GM18907 (cell line): ENCODE data around the gene SOWAHA.
"Not testable (repeated sequence)": the region's sequence is repeated elsewhere in the genome, so short reads cannot be mapped to it uniquely, and the experiment has no call there.

ENCODE experiments used
- ATAC-seq: cut with Tn5 transposase; IDR thresholded peaks from one replicate; pipeline ENCODE4 v1.9.1; 2021; ENCODE audit warnings: mild to moderate bottlenecking, moderate library complexity; ENCODE audit not compliant: unreplicated experiment

SOWAHA gene

DNA sequence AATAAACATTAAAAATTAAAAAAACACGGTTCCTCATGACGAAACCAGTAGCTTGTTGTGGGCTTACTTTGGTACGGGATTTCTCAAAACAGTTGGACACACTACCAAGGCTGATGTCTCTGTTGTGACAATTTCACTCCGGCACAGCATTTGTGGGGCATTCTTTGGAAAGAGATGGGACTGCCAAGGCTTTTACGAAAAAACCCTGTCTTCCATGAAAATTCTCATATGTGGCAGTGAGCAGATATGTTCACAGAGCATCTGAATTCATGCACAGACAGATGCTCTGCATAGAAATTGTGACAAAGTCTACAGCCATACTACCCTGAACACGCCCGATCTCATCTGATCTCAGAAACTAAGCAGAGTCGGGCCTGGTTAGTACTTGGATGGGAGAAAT lies 35.2 kb downstream of the SOWAHA start:
- ATAC-seq, result no peak

DNA sequence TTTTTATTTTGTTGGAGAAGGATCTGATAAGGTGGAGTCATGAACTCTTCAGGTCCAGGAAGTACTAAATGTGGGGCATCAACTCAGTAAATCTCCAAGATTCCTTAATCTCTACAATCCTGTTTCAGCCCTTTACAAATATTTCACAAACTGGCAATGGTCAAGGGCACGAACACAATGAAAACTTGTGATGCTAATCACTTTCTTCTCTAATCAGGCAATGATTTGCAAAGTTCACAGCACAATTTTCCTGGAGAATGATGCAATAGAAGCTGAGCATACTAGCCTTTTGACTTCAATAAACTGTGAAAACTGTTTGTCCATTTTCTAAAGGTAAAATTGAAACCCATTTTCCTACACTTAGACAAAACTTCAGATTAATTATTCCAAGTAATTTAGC lies 36.2 kb downstream of the SOWAHA start:
- no peak for ATAC-seq

DNA sequence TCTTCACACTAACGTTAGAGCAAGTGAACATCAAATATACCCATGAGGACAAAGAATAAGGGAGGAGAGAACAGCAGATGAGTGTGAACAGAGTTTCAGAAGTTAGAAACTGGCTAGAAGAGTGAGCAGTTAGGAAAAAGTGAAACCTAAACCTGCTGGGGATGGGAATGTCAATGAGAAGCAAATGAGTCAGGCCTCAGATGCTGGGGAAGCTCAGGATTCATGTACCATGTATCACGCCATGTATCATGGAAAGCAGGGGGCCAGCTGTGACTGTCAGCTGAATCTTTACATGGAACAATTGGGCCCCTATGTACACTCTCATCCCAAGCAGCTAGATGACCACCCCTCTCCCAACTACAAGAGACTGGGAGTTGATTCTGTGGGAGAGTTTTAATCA lies 37.0 kb downstream of the SOWAHA start:
- ATAC-seq, result no peak

DNA sequence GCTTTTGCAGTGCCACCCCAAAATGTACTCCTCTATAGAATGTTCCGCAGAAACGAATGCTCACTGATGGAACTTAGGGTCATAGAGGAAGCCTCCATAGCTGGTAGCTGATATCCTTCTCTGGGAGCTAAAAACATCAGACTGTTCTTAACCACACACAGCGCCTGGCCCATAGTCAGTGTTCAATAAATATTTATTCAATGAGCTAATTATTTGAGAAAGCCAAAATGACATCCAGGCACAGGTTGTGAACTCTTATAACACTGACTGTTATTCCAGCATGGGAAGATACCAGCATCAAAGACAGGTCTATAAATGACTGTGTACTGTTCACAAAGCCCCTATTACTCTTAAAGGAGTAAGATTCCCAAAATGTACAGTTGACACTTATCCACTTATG lies 40.2 kb downstream of the SOWAHA start:
- no peak for ATAC-seq

- ATAC-seq, result no peak
Observed at GRCh38 chr5:132853790-132854189, 40.7 kb downstream of the SOWAHA start.

DNA sequence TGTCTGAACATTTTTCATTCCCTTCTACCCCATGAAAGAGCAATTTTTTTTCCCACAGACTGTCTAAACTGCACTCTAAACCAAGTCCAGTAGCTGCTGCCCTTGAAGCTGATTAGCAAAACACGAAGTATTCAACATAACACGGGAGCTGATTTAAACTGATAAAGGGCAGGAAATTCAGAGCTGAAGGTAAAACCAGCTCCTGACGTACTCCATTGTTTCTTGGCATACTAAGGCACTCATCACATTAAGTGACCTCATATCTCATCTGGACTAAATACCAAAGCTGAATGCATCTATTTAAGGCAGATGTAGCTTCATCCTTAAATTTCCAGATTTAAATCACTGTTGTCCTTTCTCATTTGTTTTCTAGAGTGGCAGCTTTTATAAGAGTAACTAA lies 41.2 kb downstream of the SOWAHA start:
- no peak for ATAC-seq

DNA sequence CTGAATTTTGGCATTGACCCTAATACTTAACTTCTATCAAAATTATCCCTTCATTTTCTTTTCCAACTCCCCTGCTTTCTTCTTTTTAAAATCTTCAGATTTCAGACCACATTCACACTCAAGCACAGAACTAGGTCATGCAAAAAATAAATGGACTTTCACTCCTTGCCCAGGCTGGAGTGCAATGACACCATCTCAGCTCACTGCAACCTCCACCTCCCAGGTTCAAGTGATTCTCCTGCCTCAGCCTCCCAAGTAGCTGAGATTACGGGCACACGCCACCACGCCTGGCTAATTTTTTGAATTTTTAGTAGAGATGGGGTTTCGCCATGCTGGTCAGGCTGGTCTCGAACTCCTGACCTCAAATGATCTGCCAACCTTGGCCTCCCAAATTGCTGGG lies 41.9 kb downstream of the SOWAHA start:
- ATAC-seq, result not testable (repeated sequence)

GRCh38 chr5:132856011-132856410 lies 42.9 kb downstream of the SOWAHA start:
- ATAC-seq, result no peak

GRCh38 chr5:132859889-132860437 lies 46.9 kb downstream of the SOWAHA start:
- ATAC-seq, result no peak

DNA sequence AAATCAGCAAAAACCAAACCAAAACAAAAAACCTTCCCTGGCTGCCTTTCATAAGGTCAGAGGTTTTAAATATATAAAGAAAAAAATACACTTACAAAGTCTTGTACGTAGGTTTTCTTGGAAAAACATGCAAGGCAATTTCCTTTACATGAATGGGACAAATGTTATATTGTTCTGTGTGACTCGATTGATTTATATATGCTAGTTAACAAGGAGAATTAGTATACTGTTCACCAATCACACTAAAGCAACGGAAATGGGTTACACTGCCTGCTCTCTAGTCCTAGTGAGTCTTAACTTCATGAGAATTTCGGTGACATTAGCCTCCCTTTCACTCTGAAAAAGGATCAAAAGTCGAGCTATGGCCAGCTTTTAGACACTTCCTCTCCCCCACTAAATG lies 47.6 kb downstream of the SOWAHA start:
- no peak for ATAC-seq

DNA sequence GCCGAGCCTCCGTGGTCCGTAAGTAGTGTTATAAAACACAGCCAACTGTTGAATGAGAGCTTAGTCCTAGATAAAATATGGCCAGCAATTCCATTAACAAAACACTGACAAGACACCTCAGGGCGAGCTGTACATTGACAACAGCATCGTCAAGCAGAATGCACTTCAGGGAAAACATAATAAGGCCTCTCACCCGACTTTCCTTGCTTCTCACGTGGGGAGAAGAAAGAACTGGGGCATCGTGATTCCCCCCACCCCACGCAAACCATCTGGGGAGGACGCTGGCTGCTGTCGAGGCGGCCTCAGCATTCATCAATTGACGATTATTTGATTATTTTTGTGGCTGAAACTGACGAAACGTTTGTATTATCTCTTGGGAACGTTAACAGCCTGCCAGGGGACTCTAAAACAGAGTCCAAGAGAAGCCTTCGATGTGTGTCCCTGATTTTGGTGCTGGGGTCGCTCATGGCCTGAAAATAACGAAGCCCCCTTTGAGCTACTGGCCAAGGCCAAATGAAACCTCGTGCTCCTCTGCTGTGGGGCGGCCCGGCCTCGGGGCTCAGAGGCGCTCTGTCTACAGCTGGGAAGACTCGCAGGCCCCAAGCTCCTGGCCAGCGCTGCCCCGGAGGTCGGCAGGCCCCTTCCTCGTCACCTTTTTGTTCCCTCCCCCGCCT lies 52.7 kb downstream of the SOWAHA start:
- peak; percentile 30 for ATAC-seq
